Measurements from ENCODE around the gene TAF8.
"Not testable (repeated sequence)": the region's sequence is repeated elsewhere in the genome, so short reads cannot be mapped to it uniquely, and the experiment has no call there.

TAF8 gene

GRCh38 chr6:42007286-42008137, 42.8 kb upstream of the TAF8 start:
- Histone ChIP-seq H4K91ac (ENCODE audit: low read depth, low read length, poor library complexity) (no peak overlapping the region), H3K9ac (ENCODE audit: low read depth, low read length, poor library complexity) (no peak overlapping the region), H2BK15ac (ENCODE audit: low read length) (no peak overlapping the region), H2BK120ac (ENCODE audit: low read depth, low read length) (no peak overlapping the region), H3K4me1 (ENCODE audit: control insufficient read depth in 2 of 2, insufficient read depth in 1 of 2, low read depth in 1 of 2, low read length in 2 of 2) (peaks cover 6 to 14% of the 10 kb centered on the region in 2 donors), H3K79me1 (ENCODE audit: low read depth, low read length) (no peaks in the 10 kb centered on the region), H2BK12ac (ENCODE audit: low read length) (no peak overlapping the region), H3K9me3 (replicated peaks in 1 of 2; ENCODE audit: control insufficient read depth in 2 of 2, insufficient read depth in 1 of 2, low read depth in 1 of 2, low read length in 2 of 2) (no peaks in the 10 kb centered on the region), H2AFZ (ENCODE audit: low read length) (peak overlapping the region; percentile 0), H3K18ac (ENCODE audit: low read length) (no peak overlapping the region), H3K36me3 (replicated peaks in 1 of 2; ENCODE audit: control insufficient read depth in 2 of 2, insufficient read depth in 2 of 2, low read length in 2 of 2) (no peaks in the 10 kb centered on the region), H4K8ac (ENCODE audit: low read depth, low read length) (no peak overlapping the region), H3K27me3 (ENCODE audit: control insufficient read depth in 3 of 3, insufficient read depth in 3 of 3, low read depth in 1 of 3, low read length in 3 of 3) (no peaks in the 10 kb centered on the region), H3K14ac (ENCODE audit: low read length) (no peak overlapping the region), H3K23ac (ENCODE audit: low read depth, low read length, poor library complexity) (no peak overlapping the region), H3K27ac (replicated peaks; ENCODE audit: low read length) (no peak overlapping the region), H3K4ac (ENCODE audit: low read length) (no peak overlapping the region), H3K4me2 (ENCODE audit: insufficient read depth, low read length, poor library complexity, severe bottlenecking) (no peak overlapping the region), H2AK5ac (ENCODE audit: low read depth, low read length) (no peak overlapping the region), H3K4me3 (ENCODE audit: low read length in 2 of 2) (no peak overlapping the region), H2BK5ac (ENCODE audit: low read length) (no peak overlapping the region)
- WGBS, 2 donors (ENCODE audit: extremely low coverage in 2 of 2, insufficient read length in 2 of 2, insufficient replicate concordance in 1 of 2) = no CpG with 5 or more reads among the region's 15 CpGs
- DNase-seq (ENCODE audit: low spot score) = no peak

- WGBS, 2 donors (ENCODE audit: extremely low coverage in 2 of 2, insufficient read length in 2 of 2, insufficient replicate concordance in 1 of 2) = no CpG with 5 or more reads among the region's 8 CpGs
These were observed 42.2 kb upstream of the TAF8 start for GRCh38 chr6:42008138-42008528.

DNA sequence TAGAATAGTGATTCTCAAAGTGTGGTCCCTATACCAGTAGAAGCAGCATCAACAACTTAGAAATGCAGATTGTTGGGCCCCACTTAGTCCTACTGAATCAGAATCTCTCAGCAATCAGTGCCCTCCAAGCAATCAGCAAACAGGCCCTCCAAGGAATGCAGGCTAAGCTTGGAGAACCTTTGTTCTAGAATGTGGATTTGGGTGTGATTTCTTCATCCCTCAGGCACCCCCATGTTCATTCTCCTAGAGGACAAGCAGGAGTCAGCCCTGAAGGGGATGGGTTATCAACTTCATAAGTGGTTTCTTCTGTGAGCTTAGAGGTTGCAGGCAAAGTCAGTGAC, 40.5 kb upstream of the TAF8 start:
- no peak overlapping the region for H3K9ac ChIP-seq (ENCODE audit: low read depth, low read length, poor library complexity)
- H3K14ac ChIP-seq (ENCODE audit: low read length) = no peak overlapping the region
- peak overlapping the region; percentile 85 for H2AFZ ChIP-seq (ENCODE audit: low read length)
- no peak overlapping the region for H3K4me2 ChIP-seq (ENCODE audit: insufficient read depth, low read length, poor library complexity, severe bottlenecking)
- H2AK5ac ChIP-seq (ENCODE audit: low read depth, low read length) = no peak overlapping the region
- no peaks in the 10 kb centered on the region for H3K79me1 ChIP-seq (ENCODE audit: low read depth, low read length)
- no peak overlapping the region for H2BK15ac ChIP-seq (ENCODE audit: low read length)
- no peaks in the 10 kb centered on the region for H3K36me3 ChIP-seq (replicated peaks in 1 of 2; ENCODE audit: control insufficient read depth in 2 of 2, insufficient read depth in 2 of 2, low read length in 2 of 2)
- H4K8ac ChIP-seq (ENCODE audit: low read depth, low read length) = no peak overlapping the region
- H2BK120ac ChIP-seq (ENCODE audit: low read depth, low read length) = no peak overlapping the region
- H3K9me3 ChIP-seq (replicated peaks in 1 of 2; ENCODE audit: control insufficient read depth in 2 of 2, insufficient read depth in 1 of 2, low read depth in 1 of 2, low read length in 2 of 2) = no peaks in the 10 kb centered on the region
- H2BK5ac ChIP-seq (ENCODE audit: low read length) = no peak overlapping the region
- no peak overlapping the region for H3K4ac ChIP-seq (ENCODE audit: low read length)
- H2BK12ac ChIP-seq (ENCODE audit: low read length) = no peak overlapping the region
- no peak overlapping the region for H3K23ac ChIP-seq (ENCODE audit: low read depth, low read length, poor library complexity)
- no peak overlapping the region for H3K18ac ChIP-seq (ENCODE audit: low read length)
- DNase-seq (ENCODE audit: low spot score) = no peak
- no peak overlapping the region for H3K27ac ChIP-seq (replicated peaks; ENCODE audit: low read length)
- no peaks in the 10 kb centered on the region for H3K27me3 ChIP-seq (ENCODE audit: control insufficient read depth in 3 of 3, insufficient read depth in 3 of 3, low read depth in 1 of 3, low read length in 3 of 3)
- no peak overlapping the region for H4K91ac ChIP-seq (ENCODE audit: low read depth, low read length, poor library complexity)
- no peak overlapping the region for H3K4me3 ChIP-seq (ENCODE audit: low read length in 2 of 2)
- H3K4me1 ChIP-seq (ENCODE audit: control insufficient read depth in 2 of 2, insufficient read depth in 1 of 2, low read depth in 1 of 2, low read length in 2 of 2) = peaks cover 6 to 14% of the 10 kb centered on the region in 2 donors

More at GRCh38 chr6:42008138-42008528, 42.2 kb upstream of the TAF8 start:
- not testable (repeated sequence) for H2BK5ac ChIP-seq (ENCODE audit: low read length); H3K4me3 ChIP-seq (ENCODE audit: low read length in 2 of 2); H3K27me3 ChIP-seq (ENCODE audit: control insufficient read depth in 3 of 3, insufficient read depth in 3 of 3, low read depth in 1 of 3, low read length in 3 of 3); H3K27ac ChIP-seq (replicated peaks; ENCODE audit: low read length); H3K4ac ChIP-seq (ENCODE audit: low read length); H3K36me3 ChIP-seq (replicated peaks in 1 of 2; ENCODE audit: control insufficient read depth in 2 of 2, insufficient read depth in 2 of 2, low read length in 2 of 2); H3K4me2 ChIP-seq (ENCODE audit: insufficient read depth, low read length, poor library complexity, severe bottlenecking); H2BK120ac ChIP-seq (ENCODE audit: low read depth, low read length); H3K79me1 ChIP-seq (ENCODE audit: low read depth, low read length); H3K14ac ChIP-seq (ENCODE audit: low read length); H2BK15ac ChIP-seq (ENCODE audit: low read length); DNase-seq (ENCODE audit: low spot score); H4K91ac ChIP-seq (ENCODE audit: low read depth, low read length, poor library complexity); H3K9me3 ChIP-seq (replicated peaks in 1 of 2; ENCODE audit: control insufficient read depth in 2 of 2, insufficient read depth in 1 of 2, low read depth in 1 of 2, low read length in 2 of 2); H2AK5ac ChIP-seq (ENCODE audit: low read depth, low read length); H3K23ac ChIP-seq (ENCODE audit: low read depth, low read length, poor library complexity); H4K8ac ChIP-seq (ENCODE audit: low read depth, low read length); H2BK12ac ChIP-seq (ENCODE audit: low read length); H3K9ac ChIP-seq (ENCODE audit: low read depth, low read length, poor library complexity); H3K18ac ChIP-seq (ENCODE audit: low read length); H2AFZ ChIP-seq (ENCODE audit: low read length)
- peaks cover 6 to 14% of the 10 kb centered on the region in 2 donors for H3K4me1 ChIP-seq (ENCODE audit: control insufficient read depth in 2 of 2, insufficient read depth in 1 of 2, low read depth in 1 of 2, low read length in 2 of 2)

GRCh38 chr6:42010185-42010891, 40.0 kb upstream of the TAF8 start:
- peak overlapping the region; percentile 85 for H2AFZ ChIP-seq (ENCODE audit: low read length)
- no peaks in the 10 kb centered on the region for H3K36me3 ChIP-seq (replicated peaks in 1 of 2; ENCODE audit: control insufficient read depth in 2 of 2, insufficient read depth in 2 of 2, low read length in 2 of 2)
- H4K8ac ChIP-seq (ENCODE audit: low read depth, low read length) = no peak overlapping the region
- H3K27me3 ChIP-seq (ENCODE audit: control insufficient read depth in 3 of 3, insufficient read depth in 3 of 3, low read depth in 1 of 3, low read length in 3 of 3) = no peaks in the 10 kb centered on the region
- H3K4ac ChIP-seq (ENCODE audit: low read length) = no peak overlapping the region
- H3K9me3 ChIP-seq (replicated peaks in 1 of 2; ENCODE audit: control insufficient read depth in 2 of 2, insufficient read depth in 1 of 2, low read depth in 1 of 2, low read length in 2 of 2) = no peaks in the 10 kb centered on the region
- no peak overlapping the region for H2BK15ac ChIP-seq (ENCODE audit: low read length)
- H4K91ac ChIP-seq (ENCODE audit: low read depth, low read length, poor library complexity) = no peak overlapping the region
- H3K14ac ChIP-seq (ENCODE audit: low read length) = no peak overlapping the region
- peaks cover 6 to 14% of the 10 kb centered on the region in 2 donors for H3K4me1 ChIP-seq (ENCODE audit: control insufficient read depth in 2 of 2, insufficient read depth in 1 of 2, low read depth in 1 of 2, low read length in 2 of 2)
- no peak overlapping the region for H2AK5ac ChIP-seq (ENCODE audit: low read depth, low read length)
- no peak overlapping the region for H3K4me3 ChIP-seq (ENCODE audit: low read length in 2 of 2)
- H3K18ac ChIP-seq (ENCODE audit: low read length) = no peak overlapping the region
- no peak overlapping the region for H3K23ac ChIP-seq (ENCODE audit: low read depth, low read length, poor library complexity)
- H3K79me1 ChIP-seq (ENCODE audit: low read depth, low read length) = no peaks in the 10 kb centered on the region
- no peak overlapping the region for H2BK12ac ChIP-seq (ENCODE audit: low read length)
- DNase-seq (ENCODE audit: low spot score) = no peak
- no peak overlapping the region for H3K27ac ChIP-seq (replicated peaks; ENCODE audit: low read length)
- no peak overlapping the region for H3K9ac ChIP-seq (ENCODE audit: low read depth, low read length, poor library complexity)
- H2BK120ac ChIP-seq (ENCODE audit: low read depth, low read length) = no peak overlapping the region
- no peak overlapping the region for H3K4me2 ChIP-seq (ENCODE audit: insufficient read depth, low read length, poor library complexity, severe bottlenecking)
- H2BK5ac ChIP-seq (ENCODE audit: low read length) = no peak overlapping the region
- WGBS, 2 donors (ENCODE audit: extremely low coverage in 2 of 2, insufficient read length in 2 of 2, insufficient replicate concordance in 1 of 2) = no CpG with 5 or more reads among the region's 11 CpGs

All from neuronal stem cell (in vitro differentiated cells).